ENCODE measurements around the gene CLASP2.

The CLASP2 gene

GRCh38 chr3:33491721-33492120 lies 226.3 kb downstream of the CLASP2 start:
- no peak for DNase-seq (ENCODE audit: low read depth)
- no peak overlapping the region for H3K4me3 ChIP-seq (ENCODE audit: control insufficient read depth, low read depth, low read length)
- no peak for TF ChIP-seq CTCF (conservative IDR thresholded peaks at IDR 0.05; ENCODE audit: control insufficient read depth, insufficient read depth, low read depth, low read length)

GRCh38 chr3:33490641-33491241 lies 227.3 kb downstream of the CLASP2 start:
- no peak for DNase-seq (ENCODE audit: low read depth)
- TF ChIP-seq CTCF (conservative IDR thresholded peaks at IDR 0.05; ENCODE audit: control insufficient read depth, insufficient read depth, low read depth, low read length) = no peak
- H3K4me3 ChIP-seq (ENCODE audit: control insufficient read depth, low read depth, low read length) = no peak overlapping the region

GRCh38 chr3:33488683-33489082 lies 229.4 kb downstream of the CLASP2 start:
- TF ChIP-seq CTCF (conservative IDR thresholded peaks at IDR 0.05; ENCODE audit: control insufficient read depth, insufficient read depth, low read depth, low read length) = no peak
- no peak overlapping the region for H3K4me3 ChIP-seq (ENCODE audit: control insufficient read depth, low read depth, low read length)
- no peak for DNase-seq (ENCODE audit: low read depth)

- H3K4me3 ChIP-seq (ENCODE audit: control insufficient read depth, low read depth, low read length) = no peak overlapping the region
- TF ChIP-seq CTCF (conservative IDR thresholded peaks at IDR 0.05; ENCODE audit: control insufficient read depth, insufficient read depth, low read depth, low read length) = no peak
- DNase-seq (ENCODE audit: low read depth) = no peak
Measured at GRCh38 chr3:33488246-33488645, 229.8 kb downstream of the CLASP2 start.

GRCh38 chr3:33482111-33482521 lies 235.9 kb downstream of the CLASP2 start:
- no peak for TF ChIP-seq CTCF (conservative IDR thresholded peaks at IDR 0.05; ENCODE audit: control insufficient read depth, insufficient read depth, low read depth, low read length)
- no peak overlapping the region for H3K4me3 ChIP-seq (ENCODE audit: control insufficient read depth, low read depth, low read length)
- DNase-seq (ENCODE audit: low read depth) = peak; percentile 21

- no peak overlapping the region for H3K4me3 ChIP-seq (ENCODE audit: control insufficient read depth, low read depth, low read length)
- no peak for DNase-seq (ENCODE audit: low read depth)
- TF ChIP-seq CTCF (conservative IDR thresholded peaks at IDR 0.05; ENCODE audit: control insufficient read depth, insufficient read depth, low read depth, low read length) = no peak
Measured at GRCh38 chr3:33474896-33475295, 243.2 kb downstream of the CLASP2 start.

GRCh38 chr3:33473813-33474212 lies 244.2 kb downstream of the CLASP2 start:
- DNase-seq (ENCODE audit: low read depth) = no peak
- no peak overlapping the region for H3K4me3 ChIP-seq (ENCODE audit: control insufficient read depth, low read depth, low read length)
- TF ChIP-seq CTCF (conservative IDR thresholded peaks at IDR 0.05; ENCODE audit: control insufficient read depth, insufficient read depth, low read depth, low read length) = no peak
